Esophagus muscularis mucosa (tissue), 4 donors: ENCODE results near the gene TJAP1. TPM values are rescaled to one million over a fixed set of nuclear protein-coding genes. Genes with fewer than 3 reads are reported as not detected.

ENCODE experiments used
- DNase-seq: peaks from one replicate; pipeline ENCODE4 v3.0.0-alpha.2; 2017; ENCODE audit errors: extremely low spot score
- H3K27ac ChIP-seq, 4 donors: fragments of 200-600 bp; sonication (generic); replicated peaks in 1 of 4; 1 replicate in 3 of 4; 2 replicates in 1 of 4; pipeline ENCODE4 v1.5.1; 2016 to 2019; ENCODE audit warnings: mild to moderate bottlenecking in 1 of 4
- H3K27me3 ChIP-seq, 4 donors: fragments of 200-600 bp; sonication (generic); one replicate each; pipeline versions ENCODE4 v1.5.1 to v1.6.0; 2016 to 2019
- H3K36me3 ChIP-seq, 4 donors: fragments of 200-600 bp; sonication (generic); one replicate each; pipeline ENCODE4 v1.5.1; 2016 to 2019
- H3K4me1 ChIP-seq, 4 donors: fragments of 200-600 bp; sonication (generic); one replicate each; pipeline ENCODE4 v1.5.1; 2016 to 2019
- H3K4me3 ChIP-seq, 4 donors: fragments of 200-600 bp; sonication (generic); 1 replicate in 2 of 4; 2 replicates in 2 of 4; pipeline ENCODE4 v1.5.1; 2016 to 2019; ENCODE audit warnings: mild to moderate bottlenecking in 4 of 4, moderate library complexity in 1 of 4
- H3K9me3 ChIP-seq, 4 donors: fragments of 200-600 bp; sonication (generic); 1 replicate in 3 of 4; 2 replicates in 1 of 4; pipeline ENCODE4 v1.5.1; 2016 to 2019
- CTCF ChIP-seq, 3 experiments: fragments of 200-600 bp in 2 of 3; fragments of 450-650 bp in 1 of 3; sonication (generic) in 2 of 3; IDR thresholded peaks; one replicate each; pipeline ENCODE4 v1.5.1; 2017 to 2019; ENCODE audit warnings: antibody characterized with exemption in 3 of 3, mild to moderate bottlenecking in 2 of 3, moderate library complexity in 1 of 3
- EP300 ChIP-seq: sonication (generic); formaldehyde crosslinking; IDR thresholded peaks from one replicate; pipeline ENCODE4 v1.6.1; 2017; ENCODE audit warnings: antibody characterized with exemption
- POLR2A ChIP-seq: fragments of 450-650 bp; IDR thresholded peaks from one replicate; pipeline ENCODE4 v1.6.1; 2017; ENCODE audit warnings: antibody characterized with exemption, moderate library complexity, mild to moderate bottlenecking, low read depth
- POLR2AphosphoS5 ChIP-seq, 2 donors: sonication (generic); formaldehyde crosslinking; IDR thresholded peaks; one replicate each; pipeline ENCODE4 v1.6.1; 2017; ENCODE audit warnings: antibody characterized with exemption in 2 of 2
- WGBS: methylation state at CpG from one replicate; pipeline ENCODE4 v1.1.5; 2018; 5-methylcytosine and 5-hydroxymethylcytosine counted together
- intact Hi-C: fragments of 100-400 bp; cut with DNase I; formaldehyde crosslinking; loops from one replicate; pipeline ENCODE4 v1.15.1; 2023
- total RNA-seq, 4 donors: library from RNA; depleted of rRNA; stranded (reverse); fragments of >200 nt; gene quantifications; one replicate each; pipeline versions ENCODE4 v1.1.0 to v1.2.1, GENCODE V29; 2016

The TJAP1 gene
- total RNA-seq, 4 donors from 2014 or later: 19.9 to 34.4 (median 26.4) TPM

- peaks cover 0 to 70% (median 0%) of the 10 kb centered on the region in 4 donors for H3K27me3 ChIP-seq
- H3K9me3 ChIP-seq: no peaks in the 10 kb centered on the region
- H3K36me3 ChIP-seq: no peaks in the 10 kb centered on the region
- intact Hi-C loops: no loop called here
- DNase-seq: no peak
- no peak overlapping the region for H3K27ac ChIP-seq
- H3K4me3 ChIP-seq: no peak overlapping the region
- no peaks in the 10 kb centered on the region for H3K4me1 ChIP-seq
- no peak for TF ChIP-seq EP300
- no peak for TF ChIP-seq POLR2A
- TF ChIP-seq POLR2AphosphoS5 (IDR thresholded peaks at IDR 0.05): no peak
- TF ChIP-seq CTCF (IDR thresholded peaks at IDR 0.05): no peak
- WGBS: 85% methylated on average over 4 of the region's 4 CpGs
These were observed 9.6 kb upstream of the TJAP1 start for GRCh38 chr6:43467752-43468151.

GRCh38 chr6:43468240-43468639 lies 9.1 kb upstream of the TJAP1 start:
- TF ChIP-seq CTCF (IDR thresholded peaks at IDR 0.05): no peak
- no peak for TF ChIP-seq POLR2A
- TF ChIP-seq EP300: no peak
- no peak for TF ChIP-seq POLR2AphosphoS5 (IDR thresholded peaks at IDR 0.05)
- Histone ChIP-seq H3K4me3 (no peak overlapping the region), H3K27me3 (peaks cover 0 to 65% (median 0%) of the 10 kb centered on the region in 4 donors), H3K27ac (no peak overlapping the region), H3K36me3 (no peaks in the 10 kb centered on the region), H3K4me1 (no peaks in the 10 kb centered on the region), H3K9me3 (no peaks in the 10 kb centered on the region)
- 75% methylated on average over 4 of the region's 4 CpGs for WGBS
- intact Hi-C loops: no loop called here
- no peak for DNase-seq

- Histone ChIP-seq H3K4me3 (no peak overlapping the region), H3K27me3 (peaks cover 0 to 58% (median 0%) of the 10 kb centered on the region in 4 donors), H3K36me3 (no peaks in the 10 kb centered on the region), H3K9me3 (no peaks in the 10 kb centered on the region), H3K4me1 (no peaks in the 10 kb centered on the region), H3K27ac (no peak overlapping the region)
- no peak for DNase-seq
- intact Hi-C loops: no loop called here
- WGBS: 77% methylated on average over 8 of the region's 13 CpGs
- TF ChIP-seq POLR2A (no peak), EP300 (no peak), CTCF (IDR thresholded peaks at IDR 0.05) (no peak), POLR2AphosphoS5 (IDR thresholded peaks at IDR 0.05) (no peak)
These were observed 8.4 kb upstream of the TJAP1 start for GRCh38 chr6:43468748-43469681.

- 90% methylated on average over 7 of the region's 7 CpGs for WGBS
- H3K27me3 ChIP-seq: peaks cover 0 to 49% (median 0%) of the 10 kb centered on the region in 4 donors
- H3K4me3 ChIP-seq: no peak overlapping the region
- intact Hi-C loops: no loop called here
- H3K27ac ChIP-seq: no peak overlapping the region
- no peak for DNase-seq
- H3K36me3 ChIP-seq: no peaks in the 10 kb centered on the region
- no peaks in the 10 kb centered on the region for H3K4me1 ChIP-seq
- TF ChIP-seq EP300: no peak
- no peak for TF ChIP-seq POLR2A
- no peak for TF ChIP-seq POLR2AphosphoS5 (IDR thresholded peaks at IDR 0.05)
- no peak for TF ChIP-seq CTCF (IDR thresholded peaks at IDR 0.05)
- no peaks in the 10 kb centered on the region for H3K9me3 ChIP-seq
These were observed 7.4 kb upstream of the TJAP1 start for GRCh38 chr6:43469947-43470346.
